ENCODE measurements around the gene PARVB.
A peak's percentile ranks its signal among the peaks of the same experiment; 100 is the strongest.
"Not testable (repeated sequence)": the region's sequence is repeated elsewhere in the genome, so short reads cannot be mapped to it uniquely, and the experiment has no call there.

The PARVB gene

GRCh38 chr22:44102121-44102520, 78.0 kb downstream of the PARVB start:
- no peak for DNase-seq (ENCODE audit: extremely low read depth in 1 of 2, low read depth in 1 of 2)

- no peak for DNase-seq (ENCODE audit: extremely low read depth in 1 of 2, low read depth in 1 of 2)
Measured at GRCh38 chr22:44102856-44103255, 78.8 kb downstream of the PARVB start.

- no peak for DNase-seq (ENCODE audit: extremely low read depth in 1 of 2, low read depth in 1 of 2)
Measured at GRCh38 chr22:44103735-44104480, 79.8 kb downstream of the PARVB start.

GRCh38 chr22:44107340-44107739, 83.2 kb downstream of the PARVB start:
- peak in 1 of 2 donors; percentile 7 for DNase-seq (ENCODE audit: extremely low read depth in 1 of 2, low read depth in 1 of 2)

- no peak for DNase-seq (ENCODE audit: extremely low read depth in 1 of 2, low read depth in 1 of 2)
Measured at GRCh38 chr22:44108076-44108475, 84.0 kb downstream of the PARVB start.

GRCh38 chr22:44108806-44109385, 84.8 kb downstream of the PARVB start:
- DNase-seq (ENCODE audit: extremely low read depth in 1 of 2, low read depth in 1 of 2), result no peak

- DNase-seq (ENCODE audit: extremely low read depth in 1 of 2, low read depth in 1 of 2), result no peak
Measured at GRCh38 chr22:44109416-44109815, 85.3 kb downstream of the PARVB start.

- not testable (repeated sequence) for DNase-seq (ENCODE audit: extremely low read depth in 1 of 2, low read depth in 1 of 2)
Measured at GRCh38 chr22:44110656-44111055, 86.6 kb downstream of the PARVB start.

GRCh38 chr22:44111562-44112155, 87.6 kb downstream of the PARVB start:
- no peak for DNase-seq (ENCODE audit: extremely low read depth in 1 of 2, low read depth in 1 of 2)

GRCh38 chr22:44112191-44112590, 88.1 kb downstream of the PARVB start:
- no peak for DNase-seq (ENCODE audit: extremely low read depth in 1 of 2, low read depth in 1 of 2)

GRCh38 chr22:44116331-44116730, 92.2 kb downstream of the PARVB start:
- DNase-seq (ENCODE audit: extremely low read depth in 1 of 2, low read depth in 1 of 2), result no peak

- no peak for DNase-seq (ENCODE audit: extremely low read depth in 1 of 2, low read depth in 1 of 2)
Measured at GRCh38 chr22:44116755-44117684, 92.9 kb downstream of the PARVB start.

- no peak for DNase-seq (ENCODE audit: extremely low read depth in 1 of 2, low read depth in 1 of 2)
Measured at GRCh38 chr22:44117746-44118145, 93.6 kb downstream of the PARVB start.

- no peak for DNase-seq (ENCODE audit: extremely low read depth in 1 of 2, low read depth in 1 of 2)
Measured at GRCh38 chr22:44118645-44119315, 94.7 kb downstream of the PARVB start.

GRCh38 chr22:44119669-44120313, 95.7 kb downstream of the PARVB start:
- DNase-seq (ENCODE audit: extremely low read depth in 1 of 2, low read depth in 1 of 2), result no peak

GRCh38 chr22:44120314-44120704, 96.2 kb downstream of the PARVB start:
- no peak for DNase-seq (ENCODE audit: extremely low read depth in 1 of 2, low read depth in 1 of 2)

GRCh38 chr22:44125421-44125820, 101.3 kb downstream of the PARVB start:
- no peak for DNase-seq (ENCODE audit: extremely low read depth in 1 of 2, low read depth in 1 of 2)

- DNase-seq (ENCODE audit: extremely low read depth in 1 of 2, low read depth in 1 of 2), result no peak
Measured at GRCh38 chr22:44126807-44127206, 102.7 kb downstream of the PARVB start.

- no peak for DNase-seq (ENCODE audit: extremely low read depth in 1 of 2, low read depth in 1 of 2)
Measured at GRCh38 chr22:44127356-44127755, 103.3 kb downstream of the PARVB start.

GRCh38 chr22:44128958-44129618, 105.0 kb downstream of the PARVB start:
- no peak for DNase-seq (ENCODE audit: extremely low read depth in 1 of 2, low read depth in 1 of 2)
